Tibial artery (tissue), 4 donors: Measurements from ENCODE around the gene ARHGAP24.
"Not testable (repeated sequence)": the region's sequence is repeated elsewhere in the genome, so short reads cannot be mapped to it uniquely, and the experiment has no call there.

Experiments used
- DNase-seq, 2 donors: peaks; one replicate each; pipeline ENCODE4 v3.0.0-alpha.2; 2019
- H3K27ac ChIP-seq, 2 donors: fragments of 200-600 bp; sonication (generic) in 1 of 2; 1 replicate in 1 of 2; 2 replicates in 1 of 2; pipeline ENCODE4 v1.5.1; 2018 to 2019; ENCODE audit warnings: mild to moderate bottlenecking in 1 of 2
- H3K27me3 ChIP-seq, 2 donors: fragments of 200-600 bp; sonication (generic) in 1 of 2; one replicate each; pipeline versions ENCODE4 v1.5.1 to v1.6.0; 2016 to 2019
- H3K36me3 ChIP-seq, 3 donors: fragments of 200-600 bp; sonication (generic) in 2 of 3; one replicate each; pipeline ENCODE4 v1.5.1; 2016 to 2019; ENCODE audit warnings: mild to moderate bottlenecking in 2 of 3
- H3K4me1 ChIP-seq, 4 donors: fragments of 200-600 bp; sonication (generic) in 2 of 4; 1 replicate in 3 of 4; 2 replicates in 1 of 4; pipeline ENCODE4 v1.5.1; 2016 to 2019
- H3K4me3 ChIP-seq, 2 donors: fragments of 200-600 bp; sonication (generic) in 1 of 2; 1 replicate in 1 of 2; 2 replicates in 1 of 2; pipeline ENCODE4 v1.5.1; 2018 to 2019; ENCODE audit warnings: mild to moderate bottlenecking in 2 of 2
- H3K9me3 ChIP-seq, 3 donors: fragments of 200-600 bp; sonication (generic) in 1 of 3; one replicate each; pipeline ENCODE4 v1.5.1; 2016 to 2019
- CTCF ChIP-seq, 2 experiments: fragments of 200-600 bp in 1 of 2; fragments of 450-650 bp in 1 of 2; IDR thresholded peaks; one replicate each; pipeline ENCODE4 v1.5.1; 2017 to 2019; ENCODE audit warnings: antibody characterized with exemption in 2 of 2, mild to moderate bottlenecking in 1 of 2, moderate library complexity in 1 of 2
- intact Hi-C: fragments of 100-400 bp; cut with DNase I; formaldehyde crosslinking; loops from one replicate; pipeline ENCODE4 v1.15.0; 2023; ENCODE audit warnings: low total_unique reads

The ARHGAP24 gene

GRCh38 chr4:85644061-85644460, 169.1 kb downstream of the ARHGAP24 start:
- TF ChIP-seq CTCF (IDR thresholded peaks at IDR 0.05), result no peak
- no peaks in the 10 kb centered on the region for H3K4me1 ChIP-seq

GRCh38 chr4:85650908-85651307, 176.0 kb downstream of the ARHGAP24 start:
- no peak for DNase-seq
- Histone ChIP-seq H3K27me3 (no peaks in the 10 kb centered on the region), H3K27ac (no peak overlapping the region), H3K4me1 (no peaks in the 10 kb centered on the region), H3K9me3 (no peaks in the 10 kb centered on the region), H3K4me3 (no peak overlapping the region), H3K36me3 (no peaks in the 10 kb centered on the region)
- intact Hi-C loops, result no loop called here
- TF ChIP-seq CTCF (IDR thresholded peaks at IDR 0.05), result no peak

More at GRCh38 chr4:85644061-85644460, 169.1 kb downstream of the ARHGAP24 start:
- no peaks in the 10 kb centered on the region for H3K36me3 ChIP-seq
- DNase-seq, result no peak
- no peak overlapping the region for H3K4me3 ChIP-seq
- H3K27ac ChIP-seq, result no peak overlapping the region
- no peaks in the 10 kb centered on the region for H3K27me3 ChIP-seq
- intact Hi-C loops, result no loop called here
- no peaks in the 10 kb centered on the region for H3K9me3 ChIP-seq

- no peak overlapping the region for H3K27ac ChIP-seq
- no peak for DNase-seq
- H3K4me3 ChIP-seq, result no peak overlapping the region
- H3K4me1 ChIP-seq, result no peaks in the 10 kb centered on the region
- intact Hi-C loops, result no loop called here
- no peaks in the 10 kb centered on the region for H3K9me3 ChIP-seq
- no peaks in the 10 kb centered on the region for H3K27me3 ChIP-seq
- no peaks in the 10 kb centered on the region for H3K36me3 ChIP-seq
- TF ChIP-seq CTCF (IDR thresholded peaks at IDR 0.05), result no peak
These were observed 182.0 kb downstream of the ARHGAP24 start for GRCh38 chr4:85656759-85657505.

GRCh38 chr4:85658766-85659439, 184.0 kb downstream of the ARHGAP24 start:
- Histone ChIP-seq H3K9me3 (no peaks in the 10 kb centered on the region), H3K27ac (no peak overlapping the region), H3K4me1 (no peaks in the 10 kb centered on the region), H3K27me3 (no peaks in the 10 kb centered on the region), H3K4me3 (no peak overlapping the region), H3K36me3 (no peaks in the 10 kb centered on the region)
- DNase-seq, result no peak
- TF ChIP-seq CTCF (IDR thresholded peaks at IDR 0.05), result no peak
- intact Hi-C loops, result no loop called here

GRCh38 chr4:85659610-85660218, 184.8 kb downstream of the ARHGAP24 start:
- Histone ChIP-seq H3K36me3 (no peaks in the 10 kb centered on the region), H3K4me1 (no peaks in the 10 kb centered on the region), H3K9me3 (no peaks in the 10 kb centered on the region), H3K4me3 (no peak overlapping the region), H3K27ac (no peak overlapping the region), H3K27me3 (no peaks in the 10 kb centered on the region)
- intact Hi-C loops, result no loop called here
- DNase-seq, result no peak
- TF ChIP-seq CTCF (IDR thresholded peaks at IDR 0.05), result no peak

GRCh38 chr4:85666625-85667024, 191.7 kb downstream of the ARHGAP24 start:
- H3K36me3 ChIP-seq, H3K9me3 ChIP-seq, intact Hi-C loops, H3K27me3 ChIP-seq, H3K27ac ChIP-seq, H3K4me1 ChIP-seq, DNase-seq, H3K4me3 ChIP-seq: not testable (repeated sequence)
